Activated naive CD8-positive, alpha-beta T cell (primary cell): Measurements from ENCODE around the gene SEMA4C.
A peak's percentile ranks its signal among the peaks of the same experiment; 100 is the strongest.

ENCODE experiments used
- H3K27ac Mint-ChIP-seq: one replicate; pipeline ENCODE4 v1.8.0; 2021; ENCODE audit warnings: mixed read lengths
- H3K27me3 Mint-ChIP-seq: one replicate; pipeline ENCODE4 v1.8.0; 2021; ENCODE audit warnings: mixed read lengths
- H3K36me3 Mint-ChIP-seq: one replicate; pipeline ENCODE4 v1.8.0; 2021; ENCODE audit warnings: mixed read lengths
- H3K4me1 Mint-ChIP-seq: one replicate; pipeline ENCODE4 v1.8.0; 2021; ENCODE audit warnings: low read depth, mixed read lengths
- H3K4me3 Mint-ChIP-seq: one replicate; pipeline ENCODE4 v1.8.0; 2021; ENCODE audit warnings: mild to moderate bottlenecking, mixed read lengths
- H3K9me3 Mint-ChIP-seq: one replicate; pipeline ENCODE4 v1.8.0; 2021; ENCODE audit warnings: low read depth, mixed read lengths

The SEMA4C gene

GRCh38 chr2:96869822-96870625, at the start of gene SEMA4C:
Gene SEMA4C (minus strand): TSS chr2:96870080. CDS start chr2:96867886, 2,194 bp downstream.
- Mint-ChIP-seq H3K4me3 (peak within 1 kb of the TSS; percentile 87), H3K27me3 (no peaks in the 10 kb centered on the region), H3K9me3 (no peaks in the 10 kb centered on the region), H3K36me3 (no peaks in the 10 kb centered on the region), H3K4me1 (peaks cover 45% of the 10 kb centered on the region), H3K27ac (peak within 1 kb of the TSS; percentile 64)

DNA sequence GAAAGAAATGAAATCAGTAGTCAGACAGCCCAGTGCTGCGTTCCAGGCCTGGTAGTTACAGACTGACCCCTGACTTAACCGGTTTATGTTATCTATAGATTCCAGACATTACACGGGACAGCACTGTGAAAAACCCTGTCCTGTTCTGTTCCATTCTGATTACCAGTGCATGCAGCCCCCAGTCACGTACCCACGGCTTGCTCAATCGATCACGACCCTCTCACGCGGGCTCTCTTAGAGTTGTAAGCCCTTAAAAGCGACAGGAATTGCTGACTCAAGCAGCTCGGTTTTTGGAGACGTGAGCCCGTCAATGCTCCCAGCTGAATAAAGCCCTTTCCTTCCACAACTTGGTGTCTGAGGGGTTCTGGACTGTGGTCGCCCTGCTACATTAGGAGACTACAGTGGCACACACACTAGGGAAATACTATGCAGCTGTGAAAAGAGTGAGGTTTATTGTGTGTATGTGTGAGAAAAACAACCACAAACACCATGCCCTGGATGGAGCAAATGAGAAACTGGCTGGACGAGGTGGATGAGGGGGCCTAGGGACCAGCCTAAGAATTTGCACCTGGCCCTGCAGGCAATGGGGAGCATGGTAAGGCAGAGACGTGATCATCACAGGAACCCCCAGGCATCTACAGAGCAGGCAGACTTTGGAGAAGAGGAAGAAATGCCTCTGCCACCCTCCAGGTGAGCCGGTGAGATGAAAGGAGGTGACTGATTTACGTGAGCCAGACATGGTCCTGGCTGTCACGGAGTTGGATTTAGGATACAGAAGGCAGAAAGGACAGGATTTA, 49.1 kb upstream of the SEMA4C start:
- no peaks in the 10 kb centered on the region for H3K9me3 Mint-ChIP-seq
- peaks cover 58% of the 10 kb centered on the region for H3K4me1 Mint-ChIP-seq
- H3K4me3 Mint-ChIP-seq: no peak overlapping the region
- peaks cover 30% of the 10 kb centered on the region for H3K36me3 Mint-ChIP-seq
- no peaks in the 10 kb centered on the region for H3K27me3 Mint-ChIP-seq
- H3K27ac Mint-ChIP-seq: no peak overlapping the region

DNA sequence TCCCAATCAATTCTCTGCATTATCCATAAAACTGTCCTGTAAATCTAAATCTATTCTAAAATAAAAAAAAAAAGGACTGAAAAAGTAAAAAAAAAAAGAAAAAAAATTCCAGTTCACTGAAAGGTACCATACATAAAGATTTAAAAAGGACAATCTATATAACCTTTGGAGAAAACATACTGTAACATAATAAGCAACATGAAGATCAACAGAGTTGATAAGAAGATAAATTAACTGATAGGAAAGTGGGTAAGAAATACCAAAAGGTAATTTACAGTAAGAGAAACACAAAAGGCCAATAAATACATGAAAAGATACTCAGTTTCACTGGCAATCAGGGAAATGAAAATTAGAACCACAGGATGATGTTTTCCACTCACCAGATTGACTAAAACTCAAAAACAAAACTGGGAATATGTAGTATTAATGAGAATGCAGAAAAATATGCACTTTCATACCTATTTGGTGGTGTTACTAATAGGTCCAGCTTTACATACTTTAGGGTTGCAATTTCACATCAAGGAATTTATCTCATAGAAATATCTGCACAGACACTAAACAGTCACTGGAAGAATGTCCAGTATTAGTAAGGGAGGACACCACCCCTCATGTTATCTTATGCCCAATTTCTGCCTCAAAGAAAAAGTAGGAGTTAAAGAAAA, 48.3 kb upstream of the SEMA4C start:
- peaks cover 58% of the 10 kb centered on the region for H3K4me1 Mint-ChIP-seq
- H3K36me3 Mint-ChIP-seq: peaks cover 30% of the 10 kb centered on the region
- no peak overlapping the region for H3K27ac Mint-ChIP-seq
- no peak overlapping the region for H3K4me3 Mint-ChIP-seq
- no peaks in the 10 kb centered on the region for H3K9me3 Mint-ChIP-seq
- no peaks in the 10 kb centered on the region for H3K27me3 Mint-ChIP-seq

DNA sequence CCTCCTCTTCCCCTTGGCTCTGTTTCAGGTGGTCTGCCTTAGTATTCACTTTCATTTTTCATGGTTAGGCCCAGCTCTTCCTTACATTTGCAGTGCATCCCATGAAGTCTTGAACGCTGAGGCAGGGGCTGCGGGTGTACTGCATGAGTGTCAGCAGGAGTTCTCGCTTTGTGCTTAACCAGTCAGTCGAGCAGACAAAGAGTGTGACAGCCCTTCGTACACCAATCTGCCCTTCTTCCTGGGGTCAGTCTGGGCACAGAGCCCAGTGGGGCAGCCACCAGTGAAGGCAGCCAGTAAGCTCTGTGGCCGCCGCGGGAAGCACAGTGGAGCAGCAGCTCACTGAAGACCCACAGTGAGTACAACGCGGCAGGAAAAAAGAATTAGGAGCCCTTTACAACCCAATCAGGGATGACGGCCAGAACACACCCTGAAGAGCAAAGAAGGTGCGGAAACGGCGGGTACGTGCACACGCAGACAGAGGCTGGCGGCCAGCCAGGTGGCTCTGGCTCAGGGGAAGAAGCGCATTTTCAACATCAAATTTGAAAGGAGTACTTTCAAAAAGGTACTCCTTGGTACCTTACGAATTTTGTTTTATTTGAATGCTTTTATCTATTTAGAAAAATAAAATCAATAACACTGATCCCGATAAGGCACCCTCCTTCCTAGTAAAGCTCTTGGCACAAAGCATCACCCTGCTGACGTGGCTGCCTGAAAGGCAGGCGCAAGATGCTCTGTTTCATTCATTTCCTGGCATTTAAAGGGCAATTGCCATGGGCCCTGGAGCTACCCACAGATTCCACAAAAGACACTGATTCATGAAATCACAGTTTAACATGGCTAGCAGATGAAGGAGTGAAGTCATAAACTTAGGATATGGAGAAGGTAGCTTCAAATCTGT, 47.0 kb upstream of the SEMA4C start:
- H3K4me3 Mint-ChIP-seq: no peak overlapping the region
- H3K4me1 Mint-ChIP-seq: peaks cover 62% of the 10 kb centered on the region
- peaks cover 30% of the 10 kb centered on the region for H3K36me3 Mint-ChIP-seq
- no peak overlapping the region for H3K27ac Mint-ChIP-seq
- H3K27me3 Mint-ChIP-seq: no peaks in the 10 kb centered on the region
- H3K9me3 Mint-ChIP-seq: no peaks in the 10 kb centered on the region

GRCh38 chr2:96916156-96916630, 46.3 kb upstream of the SEMA4C start:
- H3K36me3 Mint-ChIP-seq: peaks cover 30% of the 10 kb centered on the region
- H3K27ac Mint-ChIP-seq: no peak overlapping the region
- H3K27me3 Mint-ChIP-seq: no peaks in the 10 kb centered on the region
- H3K4me1 Mint-ChIP-seq: peaks cover 63% of the 10 kb centered on the region
- peak overlapping the region; percentile 28 for H3K4me3 Mint-ChIP-seq
- no peaks in the 10 kb centered on the region for H3K9me3 Mint-ChIP-seq

- no peaks in the 10 kb centered on the region for H3K27me3 Mint-ChIP-seq
- H3K4me3 Mint-ChIP-seq: peak overlapping the region; percentile 89
- peaks cover 24% of the 10 kb centered on the region for H3K36me3 Mint-ChIP-seq
- H3K4me1 Mint-ChIP-seq: peaks cover 63% of the 10 kb centered on the region
- H3K9me3 Mint-ChIP-seq: no peaks in the 10 kb centered on the region
- peak overlapping the region; percentile 94 for H3K27ac Mint-ChIP-seq
These were observed 44.5 kb upstream of the SEMA4C start for GRCh38 chr2:96914332-96914731.

GRCh38 chr2:96913398-96914202, 43.7 kb upstream of the SEMA4C start:
- Mint-ChIP-seq H3K27ac (peak overlapping the region; percentile 94), H3K9me3 (no peaks in the 10 kb centered on the region), H3K4me1 (peaks cover 60% of the 10 kb centered on the region), H3K4me3 (peak overlapping the region; percentile 89), H3K27me3 (no peaks in the 10 kb centered on the region), H3K36me3 (peaks cover 18% of the 10 kb centered on the region)

DNA sequence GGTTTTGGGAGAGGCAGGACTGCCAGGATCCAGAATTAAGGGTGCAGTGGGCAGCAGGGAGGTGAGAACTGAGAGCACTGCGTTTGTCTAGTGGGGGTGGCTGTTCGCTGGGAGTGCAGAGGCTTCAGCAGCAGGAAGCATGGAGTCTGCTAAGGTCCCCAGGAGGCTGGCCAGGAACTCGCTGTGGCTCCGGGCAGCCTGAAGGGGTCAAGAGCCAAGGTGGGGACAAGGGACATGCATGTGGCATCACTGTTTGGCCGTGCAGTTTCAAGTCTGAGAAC, 43.2 kb upstream of the SEMA4C start:
- peak overlapping the region; percentile 89 for H3K4me3 Mint-ChIP-seq
- no peaks in the 10 kb centered on the region for H3K27me3 Mint-ChIP-seq
- peaks cover 13% of the 10 kb centered on the region for H3K36me3 Mint-ChIP-seq
- H3K9me3 Mint-ChIP-seq: no peaks in the 10 kb centered on the region
- peaks cover 55% of the 10 kb centered on the region for H3K4me1 Mint-ChIP-seq
- peak overlapping the region; percentile 94 for H3K27ac Mint-ChIP-seq

DNA sequence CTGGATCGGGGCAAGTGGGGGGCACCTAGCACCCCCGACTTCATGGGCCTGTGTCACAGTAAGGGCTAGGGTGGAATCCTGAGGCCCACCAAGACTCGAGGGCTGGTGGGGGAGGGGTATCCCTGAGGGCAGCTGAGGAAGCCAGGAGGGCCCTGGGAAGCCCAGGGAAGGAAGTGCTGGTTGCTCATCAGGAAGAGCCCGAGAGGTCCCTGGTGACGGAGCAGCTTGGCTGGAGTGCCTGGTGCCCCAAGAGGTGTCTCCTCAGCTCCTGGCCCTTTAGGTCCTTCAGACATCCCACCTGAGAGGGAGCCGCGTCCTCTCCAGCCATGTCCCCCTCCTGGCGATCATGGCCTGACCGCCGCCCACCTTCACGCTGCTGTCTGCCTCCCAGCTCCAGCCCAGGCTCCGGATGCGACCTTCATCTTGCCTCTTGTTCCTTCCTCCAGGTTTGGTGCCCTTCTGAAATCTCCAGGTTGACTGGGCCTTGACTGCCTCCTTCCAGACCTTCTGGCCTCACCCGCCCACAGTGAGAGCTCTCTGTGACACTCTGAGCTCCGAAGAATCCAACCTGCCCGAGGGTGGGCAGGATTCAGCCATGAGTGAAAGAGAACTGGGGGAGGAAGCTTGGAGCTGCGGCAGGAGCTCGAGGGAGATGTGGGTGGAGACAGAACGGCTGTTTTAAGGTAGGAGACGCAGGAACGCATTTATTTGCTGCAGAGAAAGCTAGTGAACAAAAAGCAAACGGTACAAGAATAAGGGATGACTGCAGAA, 42.7 kb upstream of the SEMA4C start:
- Mint-ChIP-seq H3K36me3 (peaks cover 12% of the 10 kb centered on the region), H3K27ac (peak overlapping the region; percentile 94), H3K27me3 (no peaks in the 10 kb centered on the region), H3K9me3 (no peaks in the 10 kb centered on the region), H3K4me3 (peak overlapping the region; percentile 89), H3K4me1 (peaks cover 55% of the 10 kb centered on the region)

DNA sequence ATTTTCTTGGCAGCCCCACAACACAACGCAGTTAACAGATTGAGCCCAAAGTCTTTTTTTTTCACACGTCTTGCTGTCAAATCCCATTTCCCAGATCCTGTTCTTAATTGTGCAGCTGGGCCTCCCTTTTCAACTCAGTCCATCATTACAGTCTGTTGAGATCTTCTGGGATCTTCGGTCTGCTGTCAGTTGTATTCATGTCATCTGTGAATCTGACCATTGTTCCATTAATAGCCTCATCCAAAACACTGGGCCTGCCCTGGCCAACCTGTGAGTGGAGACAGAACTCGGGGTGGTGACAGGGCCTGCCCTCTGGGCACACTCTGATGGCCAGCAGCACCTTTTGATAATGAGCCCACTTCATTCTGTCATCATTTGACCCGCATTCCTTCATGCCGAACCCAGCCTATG, 39.7 kb upstream of the SEMA4C start:
- Mint-ChIP-seq H3K9me3 (no peaks in the 10 kb centered on the region), H3K4me1 (peaks cover 35% of the 10 kb centered on the region), H3K4me3 (no peak overlapping the region), H3K36me3 (no peaks in the 10 kb centered on the region), H3K27ac (no peak overlapping the region), H3K27me3 (no peaks in the 10 kb centered on the region)

DNA sequence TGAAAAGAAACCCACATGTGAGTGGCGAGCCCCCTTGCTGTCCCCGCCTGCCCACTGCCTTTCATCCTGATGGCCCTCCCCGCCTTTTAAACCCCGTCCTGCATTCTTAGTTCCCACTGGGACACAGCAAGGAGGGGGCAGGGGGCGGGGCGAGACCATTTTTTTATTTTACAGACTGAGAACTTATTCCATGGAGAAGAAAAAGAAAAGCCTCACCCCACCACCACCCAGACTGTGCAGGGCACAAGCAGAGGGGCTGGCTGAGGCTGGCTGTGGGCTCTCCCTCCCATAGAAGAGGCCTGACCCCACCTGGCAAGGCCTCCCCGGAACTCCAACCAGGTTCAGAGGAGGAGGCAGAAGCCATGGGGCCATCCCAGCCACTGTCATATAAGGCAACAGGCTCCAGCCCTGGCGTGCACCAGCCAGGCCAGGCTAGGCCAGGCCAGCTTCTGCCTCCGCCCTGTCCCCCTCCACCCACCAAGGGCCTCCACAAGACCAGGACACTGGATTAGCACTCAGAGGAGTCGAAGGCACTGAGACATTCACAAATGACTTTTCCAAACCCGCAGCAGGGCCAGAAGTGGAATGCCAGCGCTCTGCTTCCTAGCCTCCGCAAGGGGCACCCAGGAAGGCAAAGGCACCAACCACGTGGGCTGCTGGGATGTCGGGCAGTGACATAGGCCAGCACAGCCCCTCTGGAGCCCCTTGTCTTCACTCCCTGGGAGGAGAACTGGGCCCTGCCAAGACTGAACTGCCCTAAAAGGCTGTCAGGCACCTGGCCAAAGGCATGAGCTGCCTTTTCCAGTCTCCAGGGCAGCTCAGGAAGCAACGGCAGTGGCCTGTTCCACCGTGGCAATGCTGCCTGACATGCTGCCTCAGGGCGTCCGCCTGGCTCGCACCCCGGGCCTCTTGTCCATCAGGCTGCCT, 37.5 kb upstream of the SEMA4C start:
- H3K4me1 Mint-ChIP-seq: peaks cover 20% of the 10 kb centered on the region
- no peaks in the 10 kb centered on the region for H3K9me3 Mint-ChIP-seq
- H3K4me3 Mint-ChIP-seq: no peak overlapping the region
- H3K27ac Mint-ChIP-seq: no peak overlapping the region
- no peaks in the 10 kb centered on the region for H3K36me3 Mint-ChIP-seq
- H3K27me3 Mint-ChIP-seq: no peaks in the 10 kb centered on the region

- H3K27me3 Mint-ChIP-seq: no peaks in the 10 kb centered on the region
- no peaks in the 10 kb centered on the region for H3K9me3 Mint-ChIP-seq
- no peaks in the 10 kb centered on the region for H3K36me3 Mint-ChIP-seq
- H3K4me1 Mint-ChIP-seq: peaks cover 16% of the 10 kb centered on the region
- H3K4me3 Mint-ChIP-seq: no peak overlapping the region
- H3K27ac Mint-ChIP-seq: no peak overlapping the region
These were observed 36.8 kb upstream of the SEMA4C start for GRCh38 chr2:96906729-96907114.
